Activated CD8-positive, alpha-beta memory T cell treated with anti-CD3 and anti-CD28 coated beads, Interleukin-2, amount 10 ng/mL, durations not matched to agents 7 days and 5 days (primary cell): Measurements from ENCODE around the gene MKX. TPM values are rescaled to one million over a fixed set of nuclear protein-coding genes. Genes with fewer than 3 reads are reported as not detected.

Source experiments
- ATAC-seq: fragments of 150-1000 bp; cut with Tn5 transposase; one replicate; pipeline ENCODE4 v1.10.0; 2021; ENCODE audit warnings: moderate library complexity
- CTCF ChIA-PET: fragments of 350-600 bp; sonication (Branson Sonifier 250); formaldehyde crosslinking; loops from one replicate; lab custom pipeline; 2021; ENCODE audit warnings: antibody characterized with exemption; lab: Charles Lee
- DNase-seq: peaks from one replicate; pipeline ENCODE4 v3.0.0-alpha.2; 2020
- H3K27ac Mint-ChIP-seq: one replicate; pipeline ENCODE4 v1.8.0; 2021; ENCODE audit warnings: mild to moderate bottlenecking, mixed read lengths
- H3K27me3 Mint-ChIP-seq: one replicate; pipeline ENCODE4 v1.8.0; 2021; ENCODE audit warnings: mixed read lengths
- H3K36me3 Mint-ChIP-seq: one replicate; pipeline ENCODE4 v1.8.0; 2021; ENCODE audit warnings: mild to moderate bottlenecking, mixed read lengths
- H3K4me1 Mint-ChIP-seq: one replicate; pipeline ENCODE4 v1.8.0; 2021; ENCODE audit warnings: mixed read lengths
- H3K4me3 Mint-ChIP-seq: one replicate; pipeline ENCODE4 v1.8.0; 2021; ENCODE audit warnings: mild to moderate bottlenecking, moderate library complexity, mixed read lengths
- H3K9me3 Mint-ChIP-seq: one replicate; pipeline ENCODE4 v1.8.0; 2022; ENCODE audit warnings: low read depth, mixed read lengths
- total RNA-seq, 2 experiments: library from RNA; stranded (reverse); gene quantifications; one replicate each; pipeline ENCODE4 v1.2.3, GENCODE V29; 2021

MKX gene
- not detected for total RNA-seq

- Mint-ChIP-seq H3K4me3 (peak within 1 kb of the TSS; percentile 30), H3K27ac (peak within 1 kb of the TSS; percentile 44), H3K9me3 (no peaks in the 10 kb centered on the region), H3K36me3 (peaks cover 4% of the 10 kb centered on the region), H3K4me1 (peaks cover 32% of the 10 kb centered on the region), H3K27me3 (peaks cover 75% of the 10 kb centered on the region)
- ATAC-seq (no peak), DNase-seq (no peak)
- CTCF ChIA-PET = interaction anchor here (0.8 kb wide), 1 partner anchor 15 kb away, joined by 3 read pairs; no protein-coding TSS in a partner anchor
Measured at GRCh38 chr10:27745732-27746396, at the start of gene MKX. Gene MKX, minus strand, starts transcription at chr10:27745819. Its CDS starts 2,404 bp downstream, at chr10:27743415.

GRCh38 chr10:27794157-27794556 lies 48.5 kb upstream of the MKX start:
- no peak for ATAC-seq
- Mint-ChIP-seq H3K9me3 (no peaks in the 10 kb centered on the region), H3K4me3 (no peak overlapping the region), H3K36me3 (no peaks in the 10 kb centered on the region), H3K27me3 (peaks cover 31% of the 10 kb centered on the region), H3K27ac (no peak overlapping the region), H3K4me1 (no peaks in the 10 kb centered on the region)
- CTCF ChIA-PET = no interaction called here
- DNase-seq = no peak

GRCh38 chr10:27792216-27792615 lies 46.6 kb upstream of the MKX start:
- H3K4me3 Mint-ChIP-seq = no peak overlapping the region
- H3K9me3 Mint-ChIP-seq = no peaks in the 10 kb centered on the region
- H3K4me1 Mint-ChIP-seq = no peaks in the 10 kb centered on the region
- no peak overlapping the region for H3K27ac Mint-ChIP-seq
- ATAC-seq = no peak
- CTCF ChIA-PET = no interaction called here
- DNase-seq = no peak
- H3K36me3 Mint-ChIP-seq = no peaks in the 10 kb centered on the region
- H3K27me3 Mint-ChIP-seq = peaks cover 41% of the 10 kb centered on the region

- H3K9me3 Mint-ChIP-seq = no peaks in the 10 kb centered on the region
- H3K4me3 Mint-ChIP-seq = no peak overlapping the region
- CTCF ChIA-PET = interaction anchor here (0.6 to 1.1 kb wide), 3 partner anchors 68 to 457 kb away, joined by 3 to 4 read pairs (median 3); no protein-coding TSS in a partner anchor
- no peak for DNase-seq
- no peaks in the 10 kb centered on the region for H3K4me1 Mint-ChIP-seq
- no peak for ATAC-seq
- H3K36me3 Mint-ChIP-seq = no peaks in the 10 kb centered on the region
- peaks cover 49% of the 10 kb centered on the region for H3K27me3 Mint-ChIP-seq
- no peak overlapping the region for H3K27ac Mint-ChIP-seq
Measured at GRCh38 chr10:27784272-27784671, 38.7 kb upstream of the MKX start.

GRCh38 chr10:27783660-27784059 lies 38.0 kb upstream of the MKX start:
- Mint-ChIP-seq H3K27ac (no peak overlapping the region), H3K9me3 (no peaks in the 10 kb centered on the region), H3K27me3 (peaks cover 45% of the 10 kb centered on the region), H3K4me1 (no peaks in the 10 kb centered on the region), H3K4me3 (no peak overlapping the region), H3K36me3 (no peaks in the 10 kb centered on the region)
- CTCF ChIA-PET = interaction anchor here (0.6 to 1.4 kb wide), 4 partner anchors 67 to 598 kb away, joined by 3 to 4 read pairs (median 4); no protein-coding TSS in a partner anchor
- ATAC-seq (peak; percentile 64), DNase-seq (no peak)

- H3K27me3 Mint-ChIP-seq = peaks cover 53% of the 10 kb centered on the region
- H3K27ac Mint-ChIP-seq = no peak overlapping the region
- CTCF ChIA-PET = no interaction called here
- no peaks in the 10 kb centered on the region for H3K4me1 Mint-ChIP-seq
- no peak for DNase-seq
- no peak overlapping the region for H3K4me3 Mint-ChIP-seq
- no peak for ATAC-seq
- no peaks in the 10 kb centered on the region for H3K9me3 Mint-ChIP-seq
- H3K36me3 Mint-ChIP-seq = no peaks in the 10 kb centered on the region
Measured at GRCh38 chr10:27779462-27780015, 33.9 kb upstream of the MKX start.

- Mint-ChIP-seq H3K27me3 (peaks cover 69% of the 10 kb centered on the region), H3K4me1 (peaks cover 11% of the 10 kb centered on the region), H3K4me3 (no peak overlapping the region), H3K27ac (no peak overlapping the region), H3K9me3 (no peaks in the 10 kb centered on the region), H3K36me3 (no peaks in the 10 kb centered on the region)
- ATAC-seq = no peak
- CTCF ChIA-PET = interaction anchor here (1.0 kb wide), 1 partner anchor 16 kb away, joined by 3 read pairs; no protein-coding TSS in a partner anchor
- no peak for DNase-seq
Measured at GRCh38 chr10:27774831-27775230, 29.2 kb upstream of the MKX start.

GRCh38 chr10:27771231-27771630 lies 25.6 kb upstream of the MKX start:
- DNase-seq = peak; percentile 71
- H3K4me3 Mint-ChIP-seq = no peak overlapping the region
- H3K4me1 Mint-ChIP-seq = peaks cover 11% of the 10 kb centered on the region
- H3K36me3 Mint-ChIP-seq = no peaks in the 10 kb centered on the region
- no peaks in the 10 kb centered on the region for H3K9me3 Mint-ChIP-seq
- CTCF ChIA-PET = no interaction called here
- H3K27ac Mint-ChIP-seq = no peak overlapping the region
- peak; percentile 67 for ATAC-seq
- H3K27me3 Mint-ChIP-seq = peaks cover 80% of the 10 kb centered on the region

GRCh38 chr10:27770181-27770580 lies 24.6 kb upstream of the MKX start:
- Mint-ChIP-seq H3K27ac (no peak overlapping the region), H3K9me3 (no peaks in the 10 kb centered on the region), H3K4me1 (peaks cover 11% of the 10 kb centered on the region), H3K4me3 (no peak overlapping the region), H3K27me3 (peaks cover 76% of the 10 kb centered on the region), H3K36me3 (no peaks in the 10 kb centered on the region)
- CTCF ChIA-PET = no interaction called here
- DNase-seq (no peak), ATAC-seq (no peak)

GRCh38 chr10:27760867-27761266 lies 15.2 kb upstream of the MKX start:
- Mint-ChIP-seq H3K27ac (no peak overlapping the region), H3K27me3 (peaks cover 54% of the 10 kb centered on the region), H3K36me3 (no peaks in the 10 kb centered on the region), H3K4me3 (no peak overlapping the region), H3K9me3 (no peaks in the 10 kb centered on the region), H3K4me1 (no peaks in the 10 kb centered on the region)
- no peak for ATAC-seq
- CTCF ChIA-PET = interaction anchor here (1.1 to 1.4 kb wide), 3 partner anchors 15 to 480 kb away, joined by 3 to 4 read pairs (median 3); no protein-coding TSS in a partner anchor
- DNase-seq = no peak

- ATAC-seq (no peak), DNase-seq (no peak)
- no peak overlapping the region for H3K27ac Mint-ChIP-seq
- no peaks in the 10 kb centered on the region for H3K36me3 Mint-ChIP-seq
- H3K9me3 Mint-ChIP-seq = no peaks in the 10 kb centered on the region
- H3K27me3 Mint-ChIP-seq = peaks cover 53% of the 10 kb centered on the region
- H3K4me3 Mint-ChIP-seq = no peak overlapping the region
- CTCF ChIA-PET = interaction anchor here (1.0 to 1.4 kb wide), 3 partner anchors 13 to 481 kb away, joined by 3 read pairs; no protein-coding TSS in a partner anchor
- H3K4me1 Mint-ChIP-seq = no peaks in the 10 kb centered on the region
Measured at GRCh38 chr10:27759483-27760272, 14.1 kb upstream of the MKX start.

GRCh38 chr10:27752673-27753237 lies 7.1 kb upstream of the MKX start:
- ATAC-seq (no peak), DNase-seq (no peak)
- Mint-ChIP-seq H3K9me3 (no peaks in the 10 kb centered on the region), H3K36me3 (no peaks in the 10 kb centered on the region), H3K27ac (no peak overlapping the region), H3K4me3 (no peak overlapping the region), H3K4me1 (no peaks in the 10 kb centered on the region), H3K27me3 (peaks cover 57% of the 10 kb centered on the region)
- CTCF ChIA-PET = no interaction called here

- Mint-ChIP-seq H3K27ac (no peak overlapping the region), H3K36me3 (peaks cover 4% of the 10 kb centered on the region), H3K9me3 (no peaks in the 10 kb centered on the region), H3K4me1 (peaks cover 26% of the 10 kb centered on the region), H3K27me3 (peaks cover 79% of the 10 kb centered on the region), H3K4me3 (no peak overlapping the region)
- ATAC-seq = no peak
- DNase-seq = no peak
- CTCF ChIA-PET = no interaction called here
Measured at GRCh38 chr10:27748601-27749000, 3.0 kb upstream of the MKX start.
